Neural cell (in vitro differentiated cells): Measurements from ENCODE around the gene TMEM231. TPM values are rescaled to one million over a fixed set of nuclear protein-coding genes. Genes with fewer than 3 reads are reported as not detected.
"Not testable (repeated sequence)": the region's sequence is repeated elsewhere in the genome, so short reads cannot be mapped to it uniquely, and the experiment has no call there.

Experiments
- H2AFZ ChIP-seq: fragments of 200-600, 300-800 bp; sonication (generic), shearing (Covaris generic); 2 replicates; pipeline ENCODE4 v1.6.0; 2014; ENCODE audit warnings: low read depth, mild to moderate bottlenecking, antibody characterized with exemption, low read length, moderate library complexity
- H3F3A ChIP-seq: fragments of 200-600 bp; shearing (Covaris generic); 2 replicates; pipeline ENCODE4 v1.6.1; 2016; ENCODE audit warnings: mild to moderate bottlenecking, moderate library complexity, mixed read lengths, antibody characterized with exemption, low read length; ENCODE audit not compliant: insufficient read depth, poor library complexity, severe bottlenecking
- H3K27ac ChIP-seq: fragments of 200-600, 300-800 bp; sonication (generic), shearing (Covaris generic); 2 replicates; pipeline ENCODE4 v1.5.1; 2014; ENCODE audit warnings: mild to moderate bottlenecking, low read length, moderate library complexity
- H3K27me3 ChIP-seq: fragments of 300-800, 200-600 bp; sonication (generic), shearing (Covaris generic); 2 replicates; pipeline ENCODE4 v1.6.0; 2014; ENCODE audit warnings: mild to moderate bottlenecking, low read depth, low read length, moderate library complexity; ENCODE audit not compliant: insufficient read depth
- H3K36me3 ChIP-seq: fragments of 300-800, 200-600 bp; sonication (generic), shearing (Covaris generic); 2 replicates; pipeline ENCODE4 v1.5.1; 2014; ENCODE audit warnings: mild to moderate bottlenecking, antibody characterized with exemption, low read length, moderate library complexity; ENCODE audit not compliant: insufficient read depth
- H3K4me2 ChIP-seq: fragments of 300-800, 200-600 bp; sonication (generic), shearing (Covaris generic); 2 replicates; pipeline ENCODE4 v1.6.0; 2014; ENCODE audit warnings: mild to moderate bottlenecking, low read length
- H3K4me3 ChIP-seq: fragments of 300-800, 200-600 bp; sonication (generic), shearing (Covaris generic); 2 replicates; pipeline ENCODE4 v1.5.1; 2014; ENCODE audit warnings: mild to moderate bottlenecking, low read length, moderate library complexity
- H3K79me2 ChIP-seq: fragments of 200-600 bp; shearing (Covaris generic); replicated peaks from 2 replicates; pipeline ENCODE4 v1.6.0; 2014; ENCODE audit warnings: mild to moderate bottlenecking, low read length, moderate library complexity; ENCODE audit not compliant: insufficient read depth
- H3K9ac ChIP-seq: fragments of 300-800, 200-600 bp; sonication (generic), shearing (Covaris generic); 2 replicates; pipeline ENCODE4 v1.6.1; 2016; ENCODE audit warnings: mild to moderate bottlenecking, low read length, mixed read lengths
- H3K9me2 ChIP-seq: fragments of 200-600 bp; shearing (Covaris generic); 2 replicates; pipeline ENCODE4 v1.6.1; 2016; ENCODE audit warnings: mild to moderate bottlenecking, low read length, mixed read lengths; ENCODE audit not compliant: insufficient read depth
- H3K9me3 ChIP-seq: fragments of 200-600, 300-800 bp; sonication (generic), shearing (Covaris generic); 2 replicates; pipeline ENCODE4 v1.6.1; 2016; ENCODE audit warnings: mild to moderate bottlenecking, mixed run types, low read length, moderate library complexity, mixed read lengths
- H4K20me1 ChIP-seq: fragments of 200-600 bp; shearing (Covaris generic); 2 replicates; pipeline ENCODE4 v1.6.1; 2016; ENCODE audit warnings: mild to moderate bottlenecking, mixed run types; ENCODE audit not compliant: insufficient read depth
- EP300 ChIP-seq: fragments of 450-650 bp; conservative IDR thresholded peaks from 2 replicates; pipeline ENCODE4 v1.6.1; 2014; ENCODE audit warnings: antibody characterized with exemption, mild to moderate bottlenecking, moderate library complexity; ENCODE audit not compliant: poor library complexity, severe bottlenecking
- EZH2 ChIP-seq: fragments of 200-600, 300-800 bp; shearing (Covaris generic), sonication (generic); IDR thresholded peaks from 2 replicates; pipeline ENCODE4 v1.6.1; 2014; ENCODE audit warnings: antibody characterized with exemption, low read length, borderline replicate concordance, mild to moderate bottlenecking; ENCODE audit not compliant: insufficient read depth, poor library complexity, severe bottlenecking
- MXI1 ChIP-seq: fragments of 450-650 bp; conservative IDR thresholded peaks from 2 replicates; pipeline ENCODE4 v1.6.1; 2014; ENCODE audit warnings: antibody characterized with exemption, mild to moderate bottlenecking; ENCODE audit not compliant: poor library complexity, severe bottlenecking
- POLR2AphosphoS5 ChIP-seq: IDR thresholded peaks from 2 replicates; pipeline ENCODE4 v1.6.1; 2012
- RAD21 ChIP-seq: fragments of 450-650 bp; conservative IDR thresholded peaks from 2 replicates; pipeline ENCODE4 v1.6.1; 2014; ENCODE audit warnings: antibody characterized with exemption, mild to moderate bottlenecking, moderate library complexity
- SMC3 ChIP-seq: fragments of 450-650 bp; conservative IDR thresholded peaks from 2 replicates; pipeline ENCODE4 v1.6.1; 2014; ENCODE audit warnings: antibody characterized with exemption, mild to moderate bottlenecking, moderate library complexity; ENCODE audit not compliant: poor library complexity
- TAF1 ChIP-seq: IDR thresholded peaks from 2 replicates; pipeline ENCODE4 v1.6.1; 2012; ENCODE audit warnings: low read depth
- polyA plus RNA-seq: library from polyadenylated mRNA; depleted of rRNA; stranded (reverse); fragments of >200 nt; gene quantifications from 2 replicates; pipeline ENCODE4 v1.2.3, GENCODE V29; 2014
- TF ChIP-seq, protein P1 (sequence below): IDR thresholded peaks from 2 replicates; pipeline ENCODE4 v1.6.1; 2012; ENCODE audit warnings: borderline replicate concordance
- TF ChIP-seq, protein P2 (sequence below): fragments of 450-650 bp; IDR thresholded peaks from 2 replicates; pipeline ENCODE4 v1.5.1; 2014; ENCODE audit warnings: antibody characterized with exemption, mild to moderate bottlenecking, moderate library complexity; ENCODE audit not compliant: poor library complexity, severe bottlenecking

The TMEM231 gene
- polyA plus RNA-seq, 1 donor from 2014 or later = 19.6 TPM

DNA sequence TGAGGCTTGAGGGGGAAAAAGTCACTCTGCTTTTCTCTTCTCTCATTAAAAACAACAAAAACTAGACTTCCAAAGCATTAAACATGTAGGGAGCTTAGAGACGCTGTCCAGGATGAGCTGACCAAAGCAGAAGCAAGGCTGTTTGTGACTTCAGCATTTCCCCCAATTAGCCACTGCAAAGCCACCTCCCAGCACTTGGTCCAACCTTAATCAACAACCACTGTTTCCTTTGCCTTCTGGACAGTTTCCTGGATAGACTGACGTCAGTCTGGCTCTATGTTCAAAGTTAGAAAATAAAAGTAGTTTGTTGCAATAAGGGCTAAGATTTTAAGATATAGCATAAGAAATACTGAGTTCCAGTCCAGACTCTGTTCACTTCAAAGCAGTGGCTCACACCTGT, 3.1 kb downstream of the TMEM231 start:
- Histone ChIP-seq H2AFZ (no peak overlapping the region), H3K27ac (no peak overlapping the region), H3K9ac (no peak overlapping the region), H3K9me3 (no peaks in the 10 kb centered on the region), H3K27me3 (no peaks in the 10 kb centered on the region), H3K36me3 (no peaks in the 10 kb centered on the region), H3K4me3 (no peak overlapping the region), H3K79me2 (peaks cover 5% of the 10 kb centered on the region), H3K4me2 (no peak overlapping the region), H4K20me1 (no peaks in the 10 kb centered on the region), H3K9me2 (no peaks in the 10 kb centered on the region), H3F3A (no peaks in the 10 kb centered on the region)
- TF ChIP-seq SMC3 = no peak
- TF ChIP-seq EZH2 = no peak
- TF ChIP-seq, protein P1, sequence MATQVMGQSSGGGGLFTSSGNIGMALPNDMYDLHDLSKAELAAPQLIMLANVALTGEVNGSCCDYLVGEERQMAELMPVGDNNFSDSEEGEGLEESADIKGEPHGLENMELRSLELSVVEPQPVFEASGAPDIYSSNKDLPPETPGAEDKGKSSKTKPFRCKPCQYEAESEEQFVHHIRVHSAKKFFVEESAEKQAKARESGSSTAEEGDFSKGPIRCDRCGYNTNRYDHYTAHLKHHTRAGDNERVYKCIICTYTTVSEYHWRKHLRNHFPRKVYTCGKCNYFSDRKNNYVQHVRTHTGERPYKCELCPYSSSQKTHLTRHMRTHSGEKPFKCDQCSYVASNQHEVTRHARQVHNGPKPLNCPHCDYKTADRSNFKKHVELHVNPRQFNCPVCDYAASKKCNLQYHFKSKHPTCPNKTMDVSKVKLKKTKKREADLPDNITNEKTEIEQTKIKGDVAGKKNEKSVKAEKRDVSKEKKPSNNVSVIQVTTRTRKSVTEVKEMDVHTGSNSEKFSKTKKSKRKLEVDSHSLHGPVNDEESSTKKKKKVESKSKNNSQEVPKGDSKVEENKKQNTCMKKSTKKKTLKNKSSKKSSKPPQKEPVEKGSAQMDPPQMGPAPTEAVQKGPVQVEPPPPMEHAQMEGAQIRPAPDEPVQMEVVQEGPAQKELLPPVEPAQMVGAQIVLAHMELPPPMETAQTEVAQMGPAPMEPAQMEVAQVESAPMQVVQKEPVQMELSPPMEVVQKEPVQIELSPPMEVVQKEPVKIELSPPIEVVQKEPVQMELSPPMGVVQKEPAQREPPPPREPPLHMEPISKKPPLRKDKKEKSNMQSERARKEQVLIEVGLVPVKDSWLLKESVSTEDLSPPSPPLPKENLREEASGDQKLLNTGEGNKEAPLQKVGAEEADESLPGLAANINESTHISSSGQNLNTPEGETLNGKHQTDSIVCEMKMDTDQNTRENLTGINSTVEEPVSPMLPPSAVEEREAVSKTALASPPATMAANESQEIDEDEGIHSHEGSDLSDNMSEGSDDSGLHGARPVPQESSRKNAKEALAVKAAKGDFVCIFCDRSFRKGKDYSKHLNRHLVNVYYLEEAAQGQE = no peak
- no peak for TF ChIP-seq RAD21
- TF ChIP-seq EP300 = no peak
- no peak for TF ChIP-seq MXI1
- TF ChIP-seq TAF1 = no peak
- TF ChIP-seq, protein P2, sequence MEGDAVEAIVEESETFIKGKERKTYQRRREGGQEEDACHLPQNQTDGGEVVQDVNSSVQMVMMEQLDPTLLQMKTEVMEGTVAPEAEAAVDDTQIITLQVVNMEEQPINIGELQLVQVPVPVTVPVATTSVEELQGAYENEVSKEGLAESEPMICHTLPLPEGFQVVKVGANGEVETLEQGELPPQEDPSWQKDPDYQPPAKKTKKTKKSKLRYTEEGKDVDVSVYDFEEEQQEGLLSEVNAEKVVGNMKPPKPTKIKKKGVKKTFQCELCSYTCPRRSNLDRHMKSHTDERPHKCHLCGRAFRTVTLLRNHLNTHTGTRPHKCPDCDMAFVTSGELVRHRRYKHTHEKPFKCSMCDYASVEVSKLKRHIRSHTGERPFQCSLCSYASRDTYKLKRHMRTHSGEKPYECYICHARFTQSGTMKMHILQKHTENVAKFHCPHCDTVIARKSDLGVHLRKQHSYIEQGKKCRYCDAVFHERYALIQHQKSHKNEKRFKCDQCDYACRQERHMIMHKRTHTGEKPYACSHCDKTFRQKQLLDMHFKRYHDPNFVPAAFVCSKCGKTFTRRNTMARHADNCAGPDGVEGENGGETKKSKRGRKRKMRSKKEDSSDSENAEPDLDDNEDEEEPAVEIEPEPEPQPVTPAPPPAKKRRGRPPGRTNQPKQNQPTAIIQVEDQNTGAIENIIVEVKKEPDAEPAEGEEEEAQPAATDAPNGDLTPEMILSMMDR = no peak
- TF ChIP-seq POLR2AphosphoS5 = no peak

DNA sequence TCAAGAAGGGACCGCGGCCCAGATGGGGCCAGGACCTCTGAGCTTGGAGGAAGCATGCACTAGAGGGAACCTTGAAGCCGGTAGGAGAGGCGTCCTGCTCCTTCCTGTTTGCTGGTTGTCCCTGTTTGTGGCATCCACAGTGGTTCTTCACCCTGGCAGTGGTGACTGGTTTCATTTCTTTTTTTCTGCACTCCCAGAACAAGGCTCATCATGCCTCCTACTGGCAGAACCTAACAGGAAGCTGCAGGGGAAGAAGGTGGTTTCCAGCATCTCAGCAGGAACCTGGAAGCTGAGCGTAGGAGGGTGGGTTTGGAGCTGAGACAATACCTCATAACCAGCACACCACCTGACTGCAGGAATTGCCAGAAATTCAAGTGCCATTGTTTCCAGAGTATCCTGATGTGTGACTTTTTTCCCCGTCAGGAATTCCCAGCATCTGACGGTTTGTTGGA, 5.8 kb downstream of the TMEM231 start:
- Histone ChIP-seq H3F3A (no peaks in the 10 kb centered on the region), H3K27me3 (no peaks in the 10 kb centered on the region), H3K9ac (no peak overlapping the region), H3K4me2 (no peak overlapping the region), H3K79me2 (peaks cover 5% of the 10 kb centered on the region), H3K4me3 (no peak overlapping the region), H3K9me3 (no peaks in the 10 kb centered on the region), H3K36me3 (no peaks in the 10 kb centered on the region), H4K20me1 (no peaks in the 10 kb centered on the region), H3K27ac (no peak overlapping the region), H3K9me2 (no peaks in the 10 kb centered on the region), H2AFZ (no peak overlapping the region)
- TF ChIP-seq RAD21 (no peak), MXI1 (no peak), TAF1 (no peak), POLR2AphosphoS5 (no peak), EP300 (no peak), EZH2 (no peak), SMC3 (no peak)
- TF ChIP-seq, protein P2 = no peak
- TF ChIP-seq, protein P1 = no peak

DNA sequence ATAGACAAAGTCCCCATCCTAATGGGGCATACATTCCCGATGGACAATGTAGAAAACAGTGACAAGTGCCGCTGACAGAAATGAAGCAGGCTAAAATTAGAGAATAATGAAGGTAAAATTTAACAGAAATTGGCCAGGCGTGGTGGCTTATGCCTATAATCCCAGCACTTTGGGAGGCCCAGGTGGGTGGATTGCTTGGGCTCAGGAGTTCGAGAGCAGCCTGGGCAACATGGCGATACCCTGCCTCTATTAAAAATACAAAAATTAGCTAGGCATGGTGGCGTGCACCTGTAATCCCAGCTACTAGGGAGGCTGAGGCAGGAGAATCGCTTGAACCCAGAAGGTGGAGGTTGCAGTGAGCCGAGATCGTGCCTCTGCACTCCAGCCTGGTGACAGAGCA, 7.6 kb downstream of the TMEM231 start:
- not testable (repeated sequence) for H3F3A ChIP-seq, H3K79me2 ChIP-seq, H3K27ac ChIP-seq, H2AFZ ChIP-seq, H3K9me3 ChIP-seq, H3K27me3 ChIP-seq, H3K9ac ChIP-seq, H3K9me2 ChIP-seq, H3K36me3 ChIP-seq, H3K4me2 ChIP-seq, H3K4me3 ChIP-seq, H4K20me1 ChIP-seq
